HCT116 (cell line): ENCODE measurements around the gene MYH3. TPM values are rescaled to one million over a fixed set of nuclear protein-coding genes. Genes with fewer than 3 reads are reported as not detected.

Experiments
- ATAC-seq: fragments of 200-7000 bp; cut with Tn5 transposase; 2 replicates; pipeline ENCODE4 v1.9.1; 2020; ENCODE audit warnings: mild to moderate bottlenecking, moderate library complexity
- Bru-seq: library from RNA; stranded (reverse); fragments of 400-500 nt; gene quantifications from one replicate; lab custom pipeline; 2021; lab: Mats Ljungman, UMichigan
- BruChase-seq, 2 experiments: library from RNA; stranded (reverse); fragments of 400-500 nt; gene quantifications; one replicate each; lab custom pipeline; 2021; lab: Mats Ljungman, UMichigan
- BruUV-seq: library from RNA; stranded (reverse); fragments of 400-500 nt; replicated peaks from 2 replicates; lab custom pipeline; 2021; lab: Mats Ljungman, UMichigan
- CTCF ChIA-PET: fragments of 300-600 bp; sonication (Branson Sonifier 250); formaldehyde crosslinking; loops from one replicate; lab custom pipeline; 2021; ENCODE audit warnings: antibody characterized with exemption; lab: Charles Lee
- POLR2A ChIA-PET: fragments of 300-600, 350-600 bp; sonication (Branson Sonifier 250); formaldehyde crosslinking; loops from one replicate; lab custom pipeline; 2021; ENCODE audit warnings: antibody characterized with exemption; lab: Charles Lee
- RAD21 ChIA-PET, 2 experiments: fragments of 300-600 bp; sonication (Branson Sonifier 250); formaldehyde crosslinking; loops; one replicate each; lab custom pipeline; 2023; ENCODE audit warnings: low total read pairs in 2 of 2; ENCODE audit not compliant: uncharacterized antibody in 2 of 2, unreplicated experiment in 2 of 2, low non-redundant PET in 1 of 2; lab: Charles Lee
- DNase-seq: peaks from one replicate; pipeline ENCODE4 v3.0.0-alpha.2; 2010; ENCODE audit warnings: low read depth, low spot score
- H2AFZ ChIP-seq: fragments of 200-600 bp; shearing (Covaris generic), sonication (generic); 2 replicates; pipeline ENCODE4 v1.6.1; 2017; ENCODE audit warnings: low read depth, mixed run types, mixed read lengths, antibody characterized with exemption, low read length; ENCODE audit not compliant: poor library complexity, severe bottlenecking
- H3K27ac ChIP-seq: 2 replicates; pipeline ENCODE4 v1.5.1; 2012; ENCODE audit warnings: low read depth, low read length
- H3K27me3 ChIP-seq: fragments of 200-600 bp; sonication (generic); 2 replicates; pipeline ENCODE4 v1.6.1; 2016; ENCODE audit warnings: mixed run types, low read length, mixed read lengths; ENCODE audit not compliant: insufficient read depth
- H3K36me3 ChIP-seq, 2 experiments: fragments of 200-500 bp in 1 of 2; fragments of 200-600 bp in 1 of 2; sonication (Bioruptor generic) in 1 of 2; sonication (generic) in 1 of 2; 2 replicates each; pipeline versions ENCODE4 v1.5.1 to v1.6.1; 2014 to 2016; ENCODE audit warnings: low read length in 2 of 2, inconsistent platforms in 1 of 2, mixed read lengths in 1 of 2, mixed run types in 1 of 2; ENCODE audit not compliant: insufficient read depth in 2 of 2, control insufficient read depth in 1 of 2
- H3K4me1 ChIP-seq, 2 experiments: fragments of 200-600 bp in 1 of 2; sonication (generic) in 1 of 2; 2 replicates each; pipeline versions ENCODE4 v1.5.1 to v1.6.1; 2012 to 2017; ENCODE audit warnings: low read length in 2 of 2, inconsistent platforms in 1 of 2, mild to moderate bottlenecking in 1 of 2, mixed read lengths in 1 of 2, mixed run types in 1 of 2, moderate library complexity in 1 of 2; ENCODE audit not compliant: insufficient read depth in 2 of 2, control insufficient read depth in 1 of 2
- H3K4me2 ChIP-seq: fragments of 200-600 bp; sonication (generic); 2 replicates; pipeline ENCODE4 v1.6.1; 2017; ENCODE audit warnings: mixed run types, low read length, mixed read lengths
- H3K4me3 ChIP-seq, 2 experiments: fragments of 200-600 bp in 1 of 2; sonication (generic) in 1 of 2; replicated peaks in 1 of 2; 2 replicates each; pipeline ENCODE4 v1.5.1; 2011 to 2016; ENCODE audit warnings: low read length in 2 of 2, control low read depth in 1 of 2, low read depth in 1 of 2, mild to moderate bottlenecking in 1 of 2, mixed read lengths in 1 of 2, mixed run types in 1 of 2
- H3K79me2 ChIP-seq: fragments of 200-600 bp; sonication (generic); 2 replicates; pipeline ENCODE4 v1.6.1; 2017; ENCODE audit warnings: mild to moderate bottlenecking, mixed run types, low read length, moderate library complexity, mixed read lengths; ENCODE audit not compliant: insufficient read depth
- H3K9ac ChIP-seq: fragments of 200-600 bp; sonication (generic); 2 replicates; pipeline ENCODE4 v1.6.1; 2016; ENCODE audit warnings: low read length, mixed read lengths
- H3K9me2 ChIP-seq: fragments of 200-600 bp; sonication (generic), shearing (Covaris generic); 2 replicates; pipeline ENCODE4 v1.6.1; 2017; ENCODE audit warnings: mixed run types, mild to moderate bottlenecking, moderate library complexity; ENCODE audit not compliant: insufficient read depth
- H3K9me3 ChIP-seq, 2 experiments: fragments of 200-500 bp in 1 of 2; fragments of 200-600 bp in 1 of 2; sonication (Bioruptor generic) in 1 of 2; sonication (generic) in 1 of 2; 2 replicates each; pipeline ENCODE4 v1.6.1; 2014 to 2017; ENCODE audit warnings: low read length in 2 of 2, mixed read lengths in 2 of 2, inconsistent platforms in 1 of 2, low read depth in 1 of 2, mild to moderate bottlenecking in 1 of 2, mixed run types in 1 of 2, moderate library complexity in 1 of 2; ENCODE audit not compliant: control insufficient read depth in 1 of 2, insufficient read depth in 1 of 2
- H4K20me1 ChIP-seq: fragments of 200-600 bp; sonication (generic), shearing (Covaris generic); 2 replicates; pipeline ENCODE4 v1.6.1; 2017; ENCODE audit warnings: mixed run types, mild to moderate bottlenecking, moderate library complexity; ENCODE audit not compliant: insufficient read depth
- ATF3 ChIP-seq: IDR thresholded peaks from 2 replicates; pipeline ENCODE4 v1.6.1; 2012
- CBX3 ChIP-seq: IDR thresholded peaks from 2 replicates; pipeline ENCODE4 v1.6.1; 2012; ENCODE audit warnings: low read depth
- CEBPB ChIP-seq: IDR thresholded peaks from 2 replicates; pipeline ENCODE4 v1.6.1; 2012; ENCODE audit warnings: low read depth
- CTCF ChIP-seq, 3 experiments: fragments of 200-600 bp in 1 of 3; sonication (generic) in 1 of 3; IDR thresholded peaks in 2 of 3; conservative IDR thresholded peaks in 1 of 3; 2 replicates each; pipeline ENCODE4 v1.5.1; 2012 to 2017; ENCODE audit warnings: low read depth in 2 of 3, low read length in 2 of 3, antibody characterized with exemption in 1 of 3, borderline replicate concordance in 1 of 3, control low read depth in 1 of 3, mild to moderate bottlenecking in 1 of 3, mixed read lengths in 1 of 3, mixed run types in 1 of 3, moderate library complexity in 1 of 3; ENCODE audit not compliant: insufficient read depth in 1 of 3
- ELF1 ChIP-seq: IDR thresholded peaks from 2 replicates; pipeline ENCODE4 v1.6.1; 2012; ENCODE audit warnings: low read depth, borderline replicate concordance
- EZH2phosphoT487 ChIP-seq: fragments of 200-600 bp; IDR thresholded peaks from 2 replicates; pipeline ENCODE4 v1.6.1; 2018; ENCODE audit warnings: antibody characterized with exemption, borderline replicate concordance
- JUND ChIP-seq: IDR thresholded peaks from 2 replicates; pipeline ENCODE4 v1.6.1; 2012
- POLR2A ChIP-seq: IDR thresholded peaks from 2 replicates; pipeline ENCODE4 v1.7.0; 2011; ENCODE audit warnings: borderline replicate concordance; ENCODE audit not compliant: insufficient read depth, insufficient read length; ENCODE audit errors: extremely low read depth
- POLR2AphosphoS5 ChIP-seq: IDR thresholded peaks from 2 replicates; pipeline ENCODE4 v1.6.1; 2011; ENCODE audit warnings: mild to moderate bottlenecking, low read depth, low read length, moderate library complexity
- REST ChIP-seq: IDR thresholded peaks from 2 replicates; pipeline ENCODE4 v1.6.1; 2012; ENCODE audit warnings: low read depth
- SRF ChIP-seq: IDR thresholded peaks from 2 replicates; pipeline ENCODE4 v1.6.1; 2012; ENCODE audit warnings: low read depth
- TCF7L2 ChIP-seq: IDR thresholded peaks from 2 replicates; pipeline ENCODE4 v1.7.0; 2011; ENCODE audit warnings: borderline replicate concordance, inconsistent platforms; ENCODE audit not compliant: insufficient read depth, insufficient read length; ENCODE audit errors: extremely low read depth
- YY1 ChIP-seq: IDR thresholded peaks from 2 replicates; pipeline ENCODE4 v1.6.1; 2011; ENCODE audit warnings: low read length, low read depth, moderate library complexity, mild to moderate bottlenecking; ENCODE audit not compliant: insufficient replicate concordance; ENCODE audit errors: extremely low read depth
- ZNF274 ChIP-seq: fragments of 200-500 bp; sonication (Bioruptor generic); IDR thresholded peaks from 2 replicates; pipeline ENCODE4 v1.6.1; 2014; ENCODE audit warnings: mild to moderate bottlenecking, low read depth, low read length, inconsistent platforms
- intact Hi-C: fragments of 100-400 bp; cut with micrococcal nuclease; formaldehyde crosslinking; loops from 2 replicates; pipeline ENCODE4 v1.10.0; 2022
- long read RNA-seq: library from polyadenylated mRNA; unstranded; transcript quantifications from one replicate; pipeline ENCODE4 v2.0.0, GENCODE V29; 2021; ENCODE audit not compliant: unreplicated experiment
- polyA plus RNA-seq: library from polyadenylated mRNA; unstranded; fragments of >200 nt; gene quantifications from 2 replicates; pipeline ENCODE4 v1.2.1, GENCODE V29; 2012; ENCODE audit warnings: missing spikeins
- total RNA-seq: library from RNA; stranded (reverse); gene quantifications from one replicate; pipeline ENCODE4 v1.2.1, GENCODE V29; 2021; ENCODE audit not compliant: unreplicated experiment

Gene MYH3
- total RNA-seq = 1.6 TPM
- 2.0 and 2.3 TPM in 2 replicates for polyA plus RNA-seq
- percentile 43 among the genes with signal in this experiment for Bru-seq, nascent RNA
- BruChase-seq, experiment 1, labeled RNA remaining after a 6-hour chase = percentile 64 among the genes with signal in this experiment
- BruChase-seq, experiment 2, labeled RNA remaining after a 2-hour chase = percentile 45 among the genes with signal in this experiment
- long read RNA-seq = 0 reads

- DNase-seq = no peak
- H3K36me3 ChIP-seq = no peaks in the 10 kb centered on the region
- no peaks in the 10 kb centered on the region for H4K20me1 ChIP-seq
- BruUV-seq = no TSS peak
- no peak within 1 kb of the TSS for H3K4me3 ChIP-seq
- no peak within 1 kb of the TSS for H2AFZ ChIP-seq
- no peaks in the 10 kb centered on the region for H3K79me2 ChIP-seq
- ChIA-PET RAD21 (no interaction called here), POLR2A (no interaction called here), CTCF (no interaction called here)
- intact Hi-C loops = no loop called here
- H3K9me2 ChIP-seq = no peaks in the 10 kb centered on the region
- no peak within 1 kb of the TSS for H3K27ac ChIP-seq
- no peaks in the 10 kb centered on the region for H3K27me3 ChIP-seq
- H3K4me1 ChIP-seq = no peaks in the 10 kb centered on the region
- no peak within 1 kb of the TSS for H3K9ac ChIP-seq
- no peak within 1 kb of the TSS for H3K4me2 ChIP-seq
- TF ChIP-seq CBX3 (no peak), ZNF274 (no peak)
- no peak for ATAC-seq
- H3K9me3 ChIP-seq = no peaks in the 10 kb centered on the region
Measured at GRCh38 chr17:10657148-10657547, at the start of gene MYH3. Gene MYH3, minus strand, starts transcription at chr17:10657309. Its CDS starts 2,245 bp downstream, at chr17:10655064.

GRCh38 chr17:10705727-10706126, 48.6 kb upstream of the MYH3 start:
- no peaks in the 10 kb centered on the region for H4K20me1 ChIP-seq
- H3K27me3 ChIP-seq = no peaks in the 10 kb centered on the region
- H2AFZ ChIP-seq = no peak overlapping the region
- no peaks in the 10 kb centered on the region for H3K9me3 ChIP-seq
- no TSS peak for BruUV-seq
- H3K4me2 ChIP-seq = no peak overlapping the region
- ATAC-seq (no peak), DNase-seq (no peak)
- H3K9ac ChIP-seq = no peak overlapping the region
- intact Hi-C loops = no loop called here
- CTCF ChIA-PET = no interaction called here
- H3K4me3 ChIP-seq = no peak overlapping the region
- peaks cover 0 to 6% of the 10 kb centered on the region in 2 experiments; a peak in 3 of 4 replicates for H3K4me1 ChIP-seq
- TF ChIP-seq CBX3 = no peak
- no peak for TF ChIP-seq SRF
- no peak for TF ChIP-seq EZH2phosphoT487
- TF ChIP-seq JUND = no peak
- TF ChIP-seq YY1 = no peak
- no peak for TF ChIP-seq POLR2A
- no peak for TF ChIP-seq ELF1
- no peak for TF ChIP-seq REST
- TF ChIP-seq POLR2AphosphoS5 = no peak
- TF ChIP-seq CEBPB = no peak
- no peak for TF ChIP-seq CTCF (IDR thresholded peaks at IDR 0.05 in 2 of 3, conservative IDR thresholded peaks at IDR 0.05 in 1 of 3; ENCODE audit: borderline replicate concordance in 1 of 3, insufficient read depth in 1 of 3, low read depth in 2 of 3, low read length in 2 of 3)
- no peak for TF ChIP-seq TCF7L2
- no peak for TF ChIP-seq ATF3
- H3K9me2 ChIP-seq = no peaks in the 10 kb centered on the region
- POLR2A ChIA-PET = no interaction called here
- H3K79me2 ChIP-seq = peaks cover 11% of the 10 kb centered on the region
- RAD21 ChIA-PET = no interaction called here
- H3K36me3 ChIP-seq = peaks cover 9 to 25% of the 10 kb centered on the region in 2 experiments; a peak in 3 of 4 replicates
- H3K27ac ChIP-seq = no peak overlapping the region
